Kidney (tissue), 14 donors: ENCODE results near the gene TAOK3. TPM values are rescaled to one million over a fixed set of nuclear protein-coding genes. Genes with fewer than 3 reads are reported as not detected.
A peak's percentile ranks its signal among the peaks of the same experiment; 100 is the strongest.

Experiments used
- DNase-seq, 5 donors: peaks; one replicate each; pipeline ENCODE4 v3.0.0-alpha.2; 2013 to 2020
- FAIRE-seq: peaks from 2 replicates; lab custom pipeline; 2012; peaks lifted over from hg19 to GRCh38; lab: Jason Lieb, UNC
- H3K27ac ChIP-seq, 2 donors: one replicate each; pipeline ENCODE4 v1.7.0; 2013; ENCODE audit warnings: low read depth in 2 of 2, low read length in 2 of 2, inconsistent platforms in 1 of 2
- H3K27me3 ChIP-seq: one replicate; pipeline ENCODE4 v1.7.1; 2013; ENCODE audit warnings: low read length, inconsistent platforms; ENCODE audit not compliant: control insufficient read depth, insufficient read depth
- H3K36me3 ChIP-seq, 3 donors: one replicate each; pipeline versions ENCODE4 v1.7.0 to v1.7.1; 2013; ENCODE audit warnings: low read length in 3 of 3, control low read depth in 1 of 3, inconsistent platforms in 1 of 3; ENCODE audit not compliant: insufficient read depth in 3 of 3, control insufficient read depth in 2 of 3
- H3K4me1 ChIP-seq, 3 donors: one replicate each; pipeline versions ENCODE4 v1.7.0 to v1.7.1; 2013; ENCODE audit warnings: low read length in 3 of 3, inconsistent platforms in 1 of 3, low read depth in 1 of 3; ENCODE audit not compliant: control insufficient read depth in 2 of 3, insufficient read depth in 2 of 3
- H3K4me3 ChIP-seq, 3 donors: one replicate each; pipeline versions ENCODE4 v1.7.0 to v1.8.1; 2013; ENCODE audit warnings: low read length in 3 of 3, control low read depth in 1 of 3, inconsistent platforms in 1 of 3
- H3K9ac ChIP-seq, 3 donors: one replicate each; pipeline versions ENCODE4 v1.7.0 to v1.7.1; 2013; ENCODE audit warnings: low read length in 3 of 3, control low read depth in 1 of 3, inconsistent platforms in 1 of 3
- H3K9me3 ChIP-seq, 3 donors: one replicate each; pipeline versions ENCODE4 v1.7.0 to v1.7.1; 2013; ENCODE audit warnings: low read length in 3 of 3, control low read depth in 1 of 3, inconsistent platforms in 1 of 3; ENCODE audit not compliant: control insufficient read depth in 2 of 3, insufficient read depth in 1 of 3
- CTCF ChIP-seq: IDR thresholded peaks from 3 replicates; pipeline ENCODE4 v1.5.1; 2012; ENCODE audit warnings: mild to moderate bottlenecking, moderate library complexity, borderline replicate concordance; ENCODE audit not compliant: insufficient read depth; ENCODE audit errors: extremely low read depth
- intact Hi-C: fragments of 100-400 bp; cut with DNase I; formaldehyde crosslinking; loops from one replicate; pipeline ENCODE4 v1.11.1; 2022
- polyA plus RNA-seq: library from polyadenylated mRNA; stranded (reverse); fragments of 350-450 nt; fragmentation: Illumina TruSeq; extraction: RNeasy Lipid Tissue Mini Kit (QIAGEN cat#74804); gene quantifications from one replicate; pipeline ENCODE4 v1.2.3, GENCODE V29; 2014; ENCODE audit warnings: low read depth, low replicate concordance; ENCODE audit not compliant: insufficient read depth
- total RNA-seq: library from RNA; stranded (reverse); fragmentation: NEBNext Ultra II Directional; extraction: Animal tissue kit (Norgen Biotek cat#: 25700); gene quantifications from one replicate; pipeline ENCODE4 v1.2.1, GENCODE V29; 2021
- donor health status: control.
- donor health status: control.
- donor health status: control.
- donor health status: control.
- donor health status: control.
- donor health status: DM: yes; HTN: yes; CAD: no.
- donor health status: Normal renal cell carcinoma (clear cell type).

Gene TAOK3
- total and polyA plus RNA-seq, 2 donors from 2014 or later, result 14.0 to 36.1 TPM

- FAIRE-seq, result peak; percentile 17
- DNase-seq, result peak in 3 of 5 donors; percentile 52 to 58 (median 54)
Measured at GRCh38 chr12:118164798-118165486, 207.8 kb downstream of the TAOK3 start.

GRCh38 chr12:118160536-118160935, 212.2 kb downstream of the TAOK3 start:
- Histone ChIP-seq H3K4me3 (no peak overlapping the region), H3K9ac (no peak overlapping the region), H3K27me3 (no peaks in the 10 kb centered on the region), H3K36me3 (peaks cover 10 to 27% (median 21%) of the 10 kb centered on the region in 3 donors), H3K9me3 (no peaks in the 10 kb centered on the region), H3K27ac (no peak overlapping the region), H3K4me1 (no peaks in the 10 kb centered on the region)
- DNase-seq (no peak), FAIRE-seq (no peak)
- intact Hi-C loops, result no loop called here
- no peak for TF ChIP-seq CTCF

More at GRCh38 chr12:118164798-118165486, 207.8 kb downstream of the TAOK3 start:
- intact Hi-C loops, result no loop called here
- peak; percentile 36 for TF ChIP-seq CTCF
- H3K9ac ChIP-seq, result no peak overlapping the region
- H3K27ac ChIP-seq, result no peak overlapping the region
- peaks cover 4 to 18% (median 17%) of the 10 kb centered on the region in 3 donors for H3K36me3 ChIP-seq
- no peak overlapping the region for H3K4me3 ChIP-seq
- H3K27me3 ChIP-seq, result no peaks in the 10 kb centered on the region
- H3K9me3 ChIP-seq, result no peaks in the 10 kb centered on the region
- H3K4me1 ChIP-seq, result no peaks in the 10 kb centered on the region

GRCh38 chr12:118151755-118152154, 221.0 kb downstream of the TAOK3 start:
- intact Hi-C loops, result no loop called here
- Histone ChIP-seq H3K9me3 (no peaks in the 10 kb centered on the region), H3K9ac (no peak overlapping the region), H3K27ac (no peak overlapping the region), H3K4me3 (no peak overlapping the region), H3K4me1 (no peaks in the 10 kb centered on the region), H3K27me3 (no peaks in the 10 kb centered on the region), H3K36me3 (peaks cover 6 to 15% (median 13%) of the 10 kb centered on the region in 3 donors)
- FAIRE-seq (no peak), DNase-seq (no peak)
- TF ChIP-seq CTCF, result no peak
